Measurements from ENCODE around the gene SRPX.

Gene SRPX

DNA sequence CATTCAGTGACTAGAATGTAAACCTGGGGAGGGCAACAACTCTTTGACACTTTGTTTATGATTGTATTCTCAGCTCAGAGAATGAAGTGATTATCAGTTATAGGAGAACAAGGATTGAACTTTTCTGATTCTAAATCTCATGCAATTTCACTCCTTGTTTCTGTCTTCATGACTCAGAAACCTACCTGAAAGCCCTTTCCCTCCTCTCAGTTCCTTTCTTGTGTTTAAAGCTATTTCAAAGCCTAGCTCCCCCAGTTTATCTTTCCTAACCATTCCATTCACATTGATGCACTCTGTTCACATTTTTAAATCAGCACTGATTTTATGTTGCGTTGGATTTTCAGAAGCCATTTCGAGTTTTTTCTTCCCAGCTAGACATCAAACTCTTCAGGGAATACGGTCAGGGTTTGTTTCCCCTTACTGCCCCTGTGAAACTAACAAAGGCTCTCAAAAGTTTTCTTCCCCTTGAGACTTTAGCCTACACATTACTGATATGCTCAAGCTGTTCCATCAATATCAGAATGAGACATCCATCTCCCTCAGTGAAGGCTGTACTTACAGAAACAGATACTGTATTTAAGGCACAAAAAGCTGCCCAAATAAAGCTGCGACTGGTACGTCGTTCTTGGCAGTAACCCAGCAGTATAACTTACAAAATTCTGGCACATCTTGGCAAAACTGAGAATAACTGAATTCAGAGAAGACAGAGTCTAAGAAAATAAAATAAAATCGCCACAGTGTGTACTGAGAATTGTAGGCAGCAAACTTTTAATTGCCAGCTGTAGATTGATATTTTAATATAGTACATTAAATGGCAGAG is 31.0 kb downstream of the SRPX start:
- Histone ChIP-seq H2BK5ac (ENCODE audit: low read length) (no peak overlapping the region), H2AFZ (ENCODE audit: low read length) (no peak overlapping the region), H3K4me3 (ENCODE audit: low read length in 2 of 2) (no peak overlapping the region), H2BK12ac (ENCODE audit: low read length) (no peak overlapping the region), H2AK5ac (ENCODE audit: low read depth, low read length) (no peak overlapping the region), H4K8ac (ENCODE audit: low read depth, low read length) (no peak overlapping the region), H2BK120ac (ENCODE audit: low read depth, low read length) (no peak overlapping the region), H3K4me1 (ENCODE audit: control insufficient read depth in 2 of 2, insufficient read depth in 1 of 2, low read depth in 1 of 2, low read length in 2 of 2) (no peaks in the 10 kb centered on the region), H2BK15ac (ENCODE audit: low read length) (no peak overlapping the region), H3K27ac (replicated peaks; ENCODE audit: low read length) (no peak overlapping the region), H3K14ac (ENCODE audit: low read length) (no peak overlapping the region), H3K79me1 (ENCODE audit: low read depth, low read length) (no peaks in the 10 kb centered on the region), H3K23ac (ENCODE audit: low read depth, low read length, poor library complexity) (no peak overlapping the region), H3K36me3 (replicated peaks in 1 of 2; ENCODE audit: control insufficient read depth in 2 of 2, insufficient read depth in 2 of 2, low read length in 2 of 2) (no peaks in the 10 kb centered on the region), H3K4ac (ENCODE audit: low read length) (no peak overlapping the region), H4K91ac (ENCODE audit: low read depth, low read length, poor library complexity) (no peak overlapping the region), H3K9me3 (replicated peaks in 1 of 2; ENCODE audit: control insufficient read depth in 2 of 2, insufficient read depth in 1 of 2, low read depth in 1 of 2, low read length in 2 of 2) (no peaks in the 10 kb centered on the region), H3K4me2 (ENCODE audit: insufficient read depth, low read length, poor library complexity, severe bottlenecking) (no peak overlapping the region), H3K18ac (ENCODE audit: low read length) (no peak overlapping the region), H3K27me3 (ENCODE audit: control insufficient read depth in 3 of 3, insufficient read depth in 3 of 3, low read depth in 1 of 3, low read length in 3 of 3) (peaks cover 0 to 3% (median 0%) of the 10 kb centered on the region in 3 experiments), H3K9ac (ENCODE audit: low read depth, low read length, poor library complexity) (no peak overlapping the region)
- no CpG with 5 or more reads among the region's 7 CpGs for WGBS, 2 donors (ENCODE audit: extremely low coverage in 2 of 2, insufficient read length in 2 of 2, insufficient replicate concordance in 1 of 2)
- no peak for DNase-seq (ENCODE audit: low spot score)

DNA sequence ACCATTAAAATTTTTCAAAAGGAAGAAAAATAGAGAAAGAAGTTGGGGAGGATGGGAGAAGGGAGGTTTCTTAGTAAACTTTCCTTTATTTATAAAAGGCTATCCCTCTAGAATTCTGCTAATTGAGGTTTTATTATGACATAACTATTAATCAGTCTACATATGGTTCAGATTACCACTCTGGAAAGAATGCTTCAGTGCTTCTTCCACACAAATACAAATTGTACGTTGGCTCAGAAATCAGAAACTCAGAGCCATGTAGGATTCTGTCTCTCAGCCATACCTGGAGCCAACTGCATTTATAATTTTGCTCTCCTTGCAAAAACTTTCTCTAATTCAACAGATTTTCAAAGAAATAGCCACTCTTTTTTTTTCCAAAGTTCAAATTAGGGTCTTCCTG is 37.1 kb downstream of the SRPX start:
- no peak overlapping the region for H3K23ac ChIP-seq (ENCODE audit: low read depth, low read length, poor library complexity)
- no peak overlapping the region for H4K91ac ChIP-seq (ENCODE audit: low read depth, low read length, poor library complexity)
- H3K4me1 ChIP-seq (ENCODE audit: control insufficient read depth in 2 of 2, insufficient read depth in 1 of 2, low read depth in 1 of 2, low read length in 2 of 2), result no peaks in the 10 kb centered on the region
- H2BK12ac ChIP-seq (ENCODE audit: low read length), result no peak overlapping the region
- no peak overlapping the region for H2BK15ac ChIP-seq (ENCODE audit: low read length)
- no peaks in the 10 kb centered on the region for H3K79me1 ChIP-seq (ENCODE audit: low read depth, low read length)
- no peak overlapping the region for H3K14ac ChIP-seq (ENCODE audit: low read length)
- no peaks in the 10 kb centered on the region for H3K9me3 ChIP-seq (replicated peaks in 1 of 2; ENCODE audit: control insufficient read depth in 2 of 2, insufficient read depth in 1 of 2, low read depth in 1 of 2, low read length in 2 of 2)
- H2AFZ ChIP-seq (ENCODE audit: low read length), result no peak overlapping the region
- no peak overlapping the region for H3K4me3 ChIP-seq (ENCODE audit: low read length in 2 of 2)
- no peak overlapping the region for H4K8ac ChIP-seq (ENCODE audit: low read depth, low read length)
- no peak overlapping the region for H3K4ac ChIP-seq (ENCODE audit: low read length)
- WGBS, 2 donors (ENCODE audit: extremely low coverage in 2 of 2, insufficient read length in 2 of 2, insufficient replicate concordance in 1 of 2), result no CpG with 5 or more reads among the region's 1 CpG
- no peak overlapping the region for H2BK5ac ChIP-seq (ENCODE audit: low read length)
- no peak overlapping the region for H2BK120ac ChIP-seq (ENCODE audit: low read depth, low read length)
- no peak overlapping the region for H3K27ac ChIP-seq (replicated peaks; ENCODE audit: low read length)
- H3K36me3 ChIP-seq (replicated peaks in 1 of 2; ENCODE audit: control insufficient read depth in 2 of 2, insufficient read depth in 2 of 2, low read length in 2 of 2), result no peaks in the 10 kb centered on the region
- H3K4me2 ChIP-seq (ENCODE audit: insufficient read depth, low read length, poor library complexity, severe bottlenecking), result no peak overlapping the region
- H2AK5ac ChIP-seq (ENCODE audit: low read depth, low read length), result no peak overlapping the region
- no peak overlapping the region for H3K18ac ChIP-seq (ENCODE audit: low read length)
- peaks cover 0 to 15% (median 0%) of the 10 kb centered on the region in 3 experiments for H3K27me3 ChIP-seq (ENCODE audit: control insufficient read depth in 3 of 3, insufficient read depth in 3 of 3, low read depth in 1 of 3, low read length in 3 of 3)
- no peak overlapping the region for H3K9ac ChIP-seq (ENCODE audit: low read depth, low read length, poor library complexity)
- DNase-seq (ENCODE audit: low spot score), result no peak

DNA sequence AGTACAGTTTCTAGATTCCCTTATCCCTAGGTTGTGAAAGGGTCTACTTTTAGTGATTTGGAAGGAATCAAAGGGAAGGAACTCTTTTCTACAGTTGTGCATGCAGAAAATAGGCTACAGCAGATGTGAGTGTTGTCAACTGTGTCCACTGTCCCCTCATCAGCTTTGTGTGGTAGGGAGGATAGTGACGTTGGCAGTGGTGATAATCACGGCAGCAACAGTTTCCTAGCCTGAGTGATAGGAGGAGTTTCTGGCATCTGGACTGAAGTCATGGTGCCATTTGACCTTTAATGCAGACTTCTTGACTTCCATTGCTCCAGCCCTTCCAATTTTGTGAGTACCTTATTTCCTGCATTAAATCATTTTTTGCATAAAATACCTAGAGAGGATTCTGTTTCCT is 39.3 kb downstream of the SRPX start:
- Histone ChIP-seq H3K4ac (ENCODE audit: low read length) (no peak overlapping the region), H3K9me3 (replicated peaks in 1 of 2; ENCODE audit: control insufficient read depth in 2 of 2, insufficient read depth in 1 of 2, low read depth in 1 of 2, low read length in 2 of 2) (no peaks in the 10 kb centered on the region), H3K4me2 (ENCODE audit: insufficient read depth, low read length, poor library complexity, severe bottlenecking) (no peak overlapping the region), H4K8ac (ENCODE audit: low read depth, low read length) (no peak overlapping the region), H2BK12ac (ENCODE audit: low read length) (no peak overlapping the region), H3K23ac (ENCODE audit: low read depth, low read length, poor library complexity) (no peak overlapping the region), H3K4me3 (ENCODE audit: low read length in 2 of 2) (no peak overlapping the region), H3K27me3 (ENCODE audit: control insufficient read depth in 3 of 3, insufficient read depth in 3 of 3, low read depth in 1 of 3, low read length in 3 of 3) (peaks cover 0 to 16% (median 0%) of the 10 kb centered on the region in 3 experiments), H3K27ac (replicated peaks; ENCODE audit: low read length) (no peak overlapping the region), H4K91ac (ENCODE audit: low read depth, low read length, poor library complexity) (no peak overlapping the region), H3K4me1 (ENCODE audit: control insufficient read depth in 2 of 2, insufficient read depth in 1 of 2, low read depth in 1 of 2, low read length in 2 of 2) (no peaks in the 10 kb centered on the region), H3K9ac (ENCODE audit: low read depth, low read length, poor library complexity) (no peak overlapping the region), H2BK120ac (ENCODE audit: low read depth, low read length) (no peak overlapping the region), H3K14ac (ENCODE audit: low read length) (no peak overlapping the region), H3K18ac (ENCODE audit: low read length) (no peak overlapping the region), H2AFZ (ENCODE audit: low read length) (no peak overlapping the region), H2AK5ac (ENCODE audit: low read depth, low read length) (no peak overlapping the region), H3K36me3 (replicated peaks in 1 of 2; ENCODE audit: control insufficient read depth in 2 of 2, insufficient read depth in 2 of 2, low read length in 2 of 2) (no peaks in the 10 kb centered on the region), H3K79me1 (ENCODE audit: low read depth, low read length) (no peaks in the 10 kb centered on the region), H2BK5ac (ENCODE audit: low read length) (no peak overlapping the region), H2BK15ac (ENCODE audit: low read length) (no peak overlapping the region)
- no peak for DNase-seq (ENCODE audit: low spot score)
- whole genome bisulfite sequencing, 2 donors (ENCODE audit: extremely low coverage in 2 of 2, insufficient read length in 2 of 2, insufficient replicate concordance in 1 of 2), result no CpG with 5 or more reads among the region's 2 CpGs

DNA sequence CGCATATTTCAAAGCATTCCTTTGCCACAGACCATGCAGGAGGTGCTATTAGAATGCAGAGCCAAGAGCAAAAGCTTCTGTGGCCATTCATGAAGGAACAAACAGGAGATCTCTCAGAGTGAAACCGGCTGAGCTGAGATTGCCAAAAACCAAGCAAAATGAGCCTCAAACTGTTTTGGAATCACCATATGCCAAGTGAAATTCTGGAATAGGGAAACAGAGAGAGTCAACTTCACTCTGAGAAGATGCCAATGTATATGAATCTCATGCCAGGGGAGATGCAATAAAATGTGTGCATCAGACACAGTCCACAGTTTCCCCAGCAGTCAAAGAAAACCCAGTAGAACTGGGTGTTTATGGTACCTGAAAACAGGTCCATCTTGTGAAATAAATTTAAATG is 42.3 kb downstream of the SRPX start:
- no CpG with 5 or more reads among the region's 2 CpGs for WGBS, 2 donors (ENCODE audit: extremely low coverage in 2 of 2, insufficient read length in 2 of 2, insufficient replicate concordance in 1 of 2)
- no peak for DNase-seq (ENCODE audit: low spot score)
- no peak overlapping the region for H3K27ac ChIP-seq (replicated peaks; ENCODE audit: low read length)

More for the DNA sequence above, 42.3 kb downstream of the SRPX start:
- Histone ChIP-seq H2BK15ac (ENCODE audit: low read length) (no peak overlapping the region), H3K23ac (ENCODE audit: low read depth, low read length, poor library complexity) (no peak overlapping the region), H3K4me3 (ENCODE audit: low read length in 2 of 2) (no peak overlapping the region), H3K36me3 (replicated peaks in 1 of 2; ENCODE audit: control insufficient read depth in 2 of 2, insufficient read depth in 2 of 2, low read length in 2 of 2) (no peaks in the 10 kb centered on the region), H3K79me1 (ENCODE audit: low read depth, low read length) (no peaks in the 10 kb centered on the region), H3K9ac (ENCODE audit: low read depth, low read length, poor library complexity) (no peak overlapping the region), H3K4me2 (ENCODE audit: insufficient read depth, low read length, poor library complexity, severe bottlenecking) (no peak overlapping the region), H3K4ac (ENCODE audit: low read length) (no peak overlapping the region), H2BK12ac (ENCODE audit: low read length) (no peak overlapping the region), H3K14ac (ENCODE audit: low read length) (no peak overlapping the region), H4K8ac (ENCODE audit: low read depth, low read length) (no peak overlapping the region), H3K27me3 (ENCODE audit: control insufficient read depth in 3 of 3, insufficient read depth in 3 of 3, low read depth in 1 of 3, low read length in 3 of 3) (peaks cover 0 to 16% (median 0%) of the 10 kb centered on the region in 3 experiments), H3K9me3 (replicated peaks in 1 of 2; ENCODE audit: control insufficient read depth in 2 of 2, insufficient read depth in 1 of 2, low read depth in 1 of 2, low read length in 2 of 2) (no peaks in the 10 kb centered on the region), H4K91ac (ENCODE audit: low read depth, low read length, poor library complexity) (no peak overlapping the region), H2BK120ac (ENCODE audit: low read depth, low read length) (no peak overlapping the region), H3K4me1 (ENCODE audit: control insufficient read depth in 2 of 2, insufficient read depth in 1 of 2, low read depth in 1 of 2, low read length in 2 of 2) (no peaks in the 10 kb centered on the region), H2BK5ac (ENCODE audit: low read length) (no peak overlapping the region), H3K18ac (ENCODE audit: low read length) (no peak overlapping the region), H2AK5ac (ENCODE audit: low read depth, low read length) (no peak overlapping the region), H2AFZ (ENCODE audit: low read length) (no peak overlapping the region)
